Osteoblast (primary cell): ENCODE data around the gene CRYBB1. TPM values are rescaled to one million over a fixed set of nuclear protein-coding genes. Genes with fewer than 3 reads are reported as not detected.

Experiments used
- DNase-seq: peaks from one replicate; pipeline ENCODE4 v3.0.0; 2011; ENCODE audit warnings: low spot score, mixed read lengths; ENCODE audit not compliant: insufficient read length; ENCODE audit errors: missing footprints
- H2AFZ ChIP-seq: 2 replicates; pipeline ENCODE4 v1.6.0; 2011; ENCODE audit warnings: mild to moderate bottlenecking, low read length
- H3K27ac ChIP-seq: 2 replicates; pipeline ENCODE4 v1.5.1; 2011; ENCODE audit warnings: mild to moderate bottlenecking, low read depth, low read length, moderate library complexity
- H3K27me3 ChIP-seq: 2 replicates; pipeline ENCODE4 v1.6.0; 2012; ENCODE audit warnings: mild to moderate bottlenecking, control low read depth, inconsistent platforms, low read length, moderate library complexity; ENCODE audit not compliant: insufficient read depth
- H3K36me3 ChIP-seq: 2 replicates; pipeline ENCODE4 v1.5.1; 2011; ENCODE audit warnings: mild to moderate bottlenecking, low read length, control low read depth, moderate library complexity; ENCODE audit not compliant: insufficient read depth
- H3K4me1 ChIP-seq: 2 replicates; pipeline ENCODE4 v1.5.1; 2011; ENCODE audit warnings: mild to moderate bottlenecking, low read length, control low read depth, moderate library complexity; ENCODE audit not compliant: insufficient read depth
- H3K4me2 ChIP-seq: 2 replicates; pipeline ENCODE4 v1.6.0; 2011; ENCODE audit warnings: mild to moderate bottlenecking, low read length; ENCODE audit not compliant: insufficient read depth
- H3K4me3 ChIP-seq: fragments of 200-600 bp; sonication (generic); 3 replicates; pipeline ENCODE4 v1.5.1; 2012; ENCODE audit warnings: mild to moderate bottlenecking, low read length, inconsistent platforms; ENCODE audit not compliant: insufficient read depth
- H3K79me2 ChIP-seq: 2 replicates; pipeline ENCODE4 v1.6.0; 2012; ENCODE audit warnings: mild to moderate bottlenecking, low read length, control low read depth, inconsistent platforms; ENCODE audit not compliant: insufficient read depth
- H3K9me3 ChIP-seq: 2 replicates; pipeline ENCODE4 v1.5.1; 2011; ENCODE audit warnings: low read depth, low read length, control low read depth
- H4K20me1 ChIP-seq: 2 replicates; pipeline ENCODE4 v1.6.0; 2012; ENCODE audit warnings: mild to moderate bottlenecking, low read length, control low read depth; ENCODE audit not compliant: insufficient read depth
- total RNA-seq: library from RNA; depleted of rRNA; stranded (reverse); fragments of >200 nt; gene quantifications from 2 replicates; pipeline ENCODE4 v1.2.3, GENCODE V29; 2012
- TF ChIP-seq, protein P1 (sequence below): IDR thresholded peaks from 2 replicates; pipeline ENCODE4 v1.5.1; 2011; ENCODE audit warnings: mild to moderate bottlenecking, low read depth, low read length, moderate library complexity; ENCODE audit errors: extremely low read depth

CRYBB1 gene
- total RNA-seq, 1 donor, result not detected

DNA sequence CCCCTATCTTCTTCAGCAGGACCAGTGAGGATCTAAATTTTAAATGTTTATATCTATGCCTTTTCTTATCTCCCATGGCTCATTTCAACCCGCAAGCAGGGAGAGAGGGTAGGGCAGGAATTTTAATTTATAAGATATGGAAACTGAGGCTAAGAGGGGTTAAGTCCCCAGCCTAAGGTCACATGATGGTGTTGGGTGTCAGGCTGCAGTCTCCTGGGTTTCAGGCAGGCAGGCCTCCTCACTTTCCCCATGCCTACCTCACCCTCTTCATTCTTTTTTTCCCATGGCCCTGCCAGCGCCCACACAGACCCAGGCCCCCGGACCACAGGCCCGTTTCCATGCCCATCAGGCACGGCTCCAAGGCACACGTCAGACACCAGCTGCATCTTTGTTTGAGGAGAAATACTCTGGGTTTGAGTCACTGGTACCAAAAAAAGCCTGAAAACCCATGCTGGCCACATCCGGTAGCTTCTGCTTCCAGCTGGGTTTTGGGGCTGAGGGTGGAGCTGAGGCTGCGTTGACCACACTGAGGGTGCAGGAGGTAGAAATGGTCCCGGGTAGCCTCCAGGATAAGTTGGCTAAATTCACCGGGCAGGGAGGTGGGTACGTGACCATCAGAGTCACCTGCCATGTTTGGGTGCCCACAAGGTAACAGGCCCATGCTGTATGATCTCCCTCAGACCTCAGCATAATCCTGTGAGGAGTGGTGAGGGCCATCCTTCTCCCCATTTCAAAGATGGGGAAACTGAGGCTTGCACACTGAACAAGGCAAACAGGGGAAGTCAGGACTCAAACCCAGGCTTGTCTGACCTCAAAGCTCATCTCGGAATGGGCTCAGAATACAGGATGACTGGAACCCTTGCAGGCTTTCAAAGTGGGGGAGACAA is 7.5 kb downstream of the CRYBB1 start:
- H2AFZ ChIP-seq, result peak overlapping the region; percentile 30
- peaks cover 9% of the 10 kb centered on the region for H3K27me3 ChIP-seq
- no peak overlapping the region for H3K4me3 ChIP-seq
- peak overlapping the region; percentile 67 for H3K4me2 ChIP-seq
- H3K36me3 ChIP-seq, result no peaks in the 10 kb centered on the region
- peak overlapping the region; percentile 65 for H3K27ac ChIP-seq
- no peaks in the 10 kb centered on the region for H3K9me3 ChIP-seq
- no peaks in the 10 kb centered on the region for H3K79me2 ChIP-seq
- peaks cover 20% of the 10 kb centered on the region for H3K4me1 ChIP-seq
- peak; percentile 95 for DNase-seq
- TF ChIP-seq, protein P1, sequence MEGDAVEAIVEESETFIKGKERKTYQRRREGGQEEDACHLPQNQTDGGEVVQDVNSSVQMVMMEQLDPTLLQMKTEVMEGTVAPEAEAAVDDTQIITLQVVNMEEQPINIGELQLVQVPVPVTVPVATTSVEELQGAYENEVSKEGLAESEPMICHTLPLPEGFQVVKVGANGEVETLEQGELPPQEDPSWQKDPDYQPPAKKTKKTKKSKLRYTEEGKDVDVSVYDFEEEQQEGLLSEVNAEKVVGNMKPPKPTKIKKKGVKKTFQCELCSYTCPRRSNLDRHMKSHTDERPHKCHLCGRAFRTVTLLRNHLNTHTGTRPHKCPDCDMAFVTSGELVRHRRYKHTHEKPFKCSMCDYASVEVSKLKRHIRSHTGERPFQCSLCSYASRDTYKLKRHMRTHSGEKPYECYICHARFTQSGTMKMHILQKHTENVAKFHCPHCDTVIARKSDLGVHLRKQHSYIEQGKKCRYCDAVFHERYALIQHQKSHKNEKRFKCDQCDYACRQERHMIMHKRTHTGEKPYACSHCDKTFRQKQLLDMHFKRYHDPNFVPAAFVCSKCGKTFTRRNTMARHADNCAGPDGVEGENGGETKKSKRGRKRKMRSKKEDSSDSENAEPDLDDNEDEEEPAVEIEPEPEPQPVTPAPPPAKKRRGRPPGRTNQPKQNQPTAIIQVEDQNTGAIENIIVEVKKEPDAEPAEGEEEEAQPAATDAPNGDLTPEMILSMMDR, result no peak
- no peaks in the 10 kb centered on the region for H4K20me1 ChIP-seq

DNA sequence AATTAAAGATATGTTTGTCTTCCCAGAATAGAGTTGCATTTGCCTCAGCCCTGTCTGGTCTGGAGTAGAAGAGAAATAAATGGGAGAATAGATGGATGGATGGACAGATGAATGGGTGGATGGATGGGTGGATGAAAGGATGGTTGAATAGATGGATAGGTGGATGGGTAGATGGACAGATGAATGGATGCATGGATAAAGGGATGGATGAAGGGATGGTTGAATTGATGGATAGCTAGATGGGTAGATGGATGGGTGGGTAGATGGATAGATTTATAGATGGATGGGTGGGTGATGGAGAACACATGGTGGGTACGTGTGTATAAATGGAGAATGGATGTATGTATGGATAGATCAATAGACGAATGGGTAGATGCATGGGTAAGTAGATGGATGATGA is 8.5 kb downstream of the CRYBB1 start:
- H2AFZ ChIP-seq, result no peak overlapping the region
- no peak overlapping the region for H3K4me3 ChIP-seq
- H3K4me1 ChIP-seq, result peaks cover 20% of the 10 kb centered on the region
- H3K27ac ChIP-seq, result no peak overlapping the region
- H3K36me3 ChIP-seq, result no peaks in the 10 kb centered on the region
- no peak overlapping the region for H3K4me2 ChIP-seq
- peaks cover 9% of the 10 kb centered on the region for H3K27me3 ChIP-seq
- no peaks in the 10 kb centered on the region for H4K20me1 ChIP-seq
- DNase-seq, result no peak
- TF ChIP-seq, protein P1, result no peak
- no peaks in the 10 kb centered on the region for H3K79me2 ChIP-seq
- H3K9me3 ChIP-seq, result no peaks in the 10 kb centered on the region

DNA sequence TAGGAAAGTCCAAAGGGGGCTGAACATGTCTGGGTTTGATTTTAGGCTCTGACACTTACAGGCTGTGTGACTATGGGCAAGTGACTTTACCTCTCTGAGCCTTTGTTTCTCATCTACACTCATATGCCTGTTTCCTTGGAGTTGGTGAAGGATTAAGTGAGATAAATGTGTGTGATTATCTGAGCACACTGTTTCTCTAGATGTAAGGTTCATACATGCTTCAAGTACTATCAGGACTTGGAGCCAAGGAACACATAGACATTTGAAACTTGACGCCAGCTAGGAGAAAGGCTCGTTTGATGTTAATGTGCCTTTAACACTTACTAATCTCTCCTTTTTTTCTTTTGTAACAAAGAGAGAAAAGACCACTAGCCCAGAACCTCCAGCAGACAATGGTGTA is 9.7 kb downstream of the CRYBB1 start:
- Histone ChIP-seq H4K20me1 (no peaks in the 10 kb centered on the region), H3K4me1 (peaks cover 20% of the 10 kb centered on the region), H3K4me2 (no peak overlapping the region), H3K4me3 (no peak overlapping the region), H3K36me3 (no peaks in the 10 kb centered on the region), H3K27me3 (peaks cover 8% of the 10 kb centered on the region), H3K79me2 (no peaks in the 10 kb centered on the region), H2AFZ (no peak overlapping the region), H3K9me3 (no peaks in the 10 kb centered on the region), H3K27ac (no peak overlapping the region)
- TF ChIP-seq, protein P1, result no peak
- DNase-seq, result no peak

DNA sequence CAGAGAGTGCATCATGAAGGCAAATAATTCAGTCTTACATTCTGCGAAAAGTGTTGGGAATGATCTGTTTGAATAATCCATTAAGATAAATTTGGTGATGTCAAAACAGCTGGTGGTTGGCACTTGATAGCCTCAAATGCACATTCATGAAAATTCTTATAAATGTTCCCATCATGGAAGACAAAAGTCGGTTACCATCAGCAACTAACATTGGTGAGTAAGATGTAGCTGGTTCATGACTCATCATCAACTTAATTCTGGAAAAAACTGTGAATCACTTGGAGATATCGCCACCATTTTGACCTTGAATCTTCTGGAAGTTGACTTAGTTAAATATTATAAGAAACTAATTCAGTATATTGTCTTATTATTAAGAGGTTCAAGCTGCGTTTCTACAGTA is 11.2 kb downstream of the CRYBB1 start:
- peak overlapping the region; percentile 67 for H3K27ac ChIP-seq
- H2AFZ ChIP-seq, result no peak overlapping the region
- H3K79me2 ChIP-seq, result no peaks in the 10 kb centered on the region
- H3K4me3 ChIP-seq, result no peak overlapping the region
- no peaks in the 10 kb centered on the region for H3K27me3 ChIP-seq
- peaks cover 20% of the 10 kb centered on the region for H3K4me1 ChIP-seq
- H3K9me3 ChIP-seq, result no peaks in the 10 kb centered on the region
- H3K36me3 ChIP-seq, result no peaks in the 10 kb centered on the region
- TF ChIP-seq, protein P1, result no peak
- no peaks in the 10 kb centered on the region for H4K20me1 ChIP-seq
- no peak overlapping the region for H3K4me2 ChIP-seq
- peak; percentile 88 for DNase-seq
